Adrenal gland (tissue), 5 donors: ENCODE measurements around the gene IGFALS.

Experiments
- POLR2A ChIP-seq, 2 donors: fragments of 450-650 bp; IDR thresholded peaks; one replicate each; pipeline ENCODE4 v1.6.1; 2017; ENCODE audit warnings: antibody characterized with exemption in 2 of 2, mild to moderate bottlenecking in 2 of 2, moderate library complexity in 1 of 2
- TF ChIP-seq, protein P1 (sequence below), 6 experiments: fragments of 450-650 bp in 4 of 6; fragments of 200-600 bp in 2 of 6; sonication (generic) in 1 of 6; IDR thresholded peaks; 1 replicate in 5 of 6; 2 replicates in 1 of 6; pipeline versions ENCODE4 v1.5.1 to v1.8.0; 2016 to 2021; ENCODE audit warnings: antibody characterized with exemption in 6 of 6, mild to moderate bottlenecking in 2 of 6, moderate library complexity in 1 of 6
- donor health status: DM: no; HTN: no; CAD: no.

DNA sequence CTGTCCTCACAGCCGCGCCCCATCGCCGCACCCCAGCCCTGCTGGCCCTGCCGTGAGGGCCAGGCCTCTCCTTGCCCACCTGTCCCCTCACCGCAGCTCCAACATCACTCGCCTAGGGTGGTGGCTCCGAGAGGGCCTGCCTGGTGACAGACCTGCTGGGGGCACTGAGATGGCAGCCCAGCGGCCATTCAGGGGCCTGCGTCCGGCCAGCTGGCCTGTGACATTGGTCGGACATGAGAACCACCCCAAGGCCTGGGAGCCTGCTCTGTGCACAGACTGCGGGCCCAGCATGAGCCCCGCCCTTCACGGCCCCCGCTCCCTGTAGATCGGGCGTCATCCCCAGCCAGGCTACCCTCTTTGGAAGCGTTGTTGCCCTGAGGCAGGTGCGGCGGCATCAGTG is 34.0 kb downstream of the IGFALS start:
- no peak for TF ChIP-seq POLR2A (IDR thresholded peaks at IDR 0.05)
- TF ChIP-seq, protein P1, sequence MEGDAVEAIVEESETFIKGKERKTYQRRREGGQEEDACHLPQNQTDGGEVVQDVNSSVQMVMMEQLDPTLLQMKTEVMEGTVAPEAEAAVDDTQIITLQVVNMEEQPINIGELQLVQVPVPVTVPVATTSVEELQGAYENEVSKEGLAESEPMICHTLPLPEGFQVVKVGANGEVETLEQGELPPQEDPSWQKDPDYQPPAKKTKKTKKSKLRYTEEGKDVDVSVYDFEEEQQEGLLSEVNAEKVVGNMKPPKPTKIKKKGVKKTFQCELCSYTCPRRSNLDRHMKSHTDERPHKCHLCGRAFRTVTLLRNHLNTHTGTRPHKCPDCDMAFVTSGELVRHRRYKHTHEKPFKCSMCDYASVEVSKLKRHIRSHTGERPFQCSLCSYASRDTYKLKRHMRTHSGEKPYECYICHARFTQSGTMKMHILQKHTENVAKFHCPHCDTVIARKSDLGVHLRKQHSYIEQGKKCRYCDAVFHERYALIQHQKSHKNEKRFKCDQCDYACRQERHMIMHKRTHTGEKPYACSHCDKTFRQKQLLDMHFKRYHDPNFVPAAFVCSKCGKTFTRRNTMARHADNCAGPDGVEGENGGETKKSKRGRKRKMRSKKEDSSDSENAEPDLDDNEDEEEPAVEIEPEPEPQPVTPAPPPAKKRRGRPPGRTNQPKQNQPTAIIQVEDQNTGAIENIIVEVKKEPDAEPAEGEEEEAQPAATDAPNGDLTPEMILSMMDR (IDR thresholded peaks at IDR 0.05), result no peak
